IPS-NIHi7 (cell line): Measurements from ENCODE around the gene MAPK4.

Experiments used
- DNase-seq: peaks from one replicate; pipeline ENCODE4 v3.0.0; 2012; ENCODE audit warnings: mixed read lengths; ENCODE audit errors: extremely low spot score

MAPK4 gene

DNA sequence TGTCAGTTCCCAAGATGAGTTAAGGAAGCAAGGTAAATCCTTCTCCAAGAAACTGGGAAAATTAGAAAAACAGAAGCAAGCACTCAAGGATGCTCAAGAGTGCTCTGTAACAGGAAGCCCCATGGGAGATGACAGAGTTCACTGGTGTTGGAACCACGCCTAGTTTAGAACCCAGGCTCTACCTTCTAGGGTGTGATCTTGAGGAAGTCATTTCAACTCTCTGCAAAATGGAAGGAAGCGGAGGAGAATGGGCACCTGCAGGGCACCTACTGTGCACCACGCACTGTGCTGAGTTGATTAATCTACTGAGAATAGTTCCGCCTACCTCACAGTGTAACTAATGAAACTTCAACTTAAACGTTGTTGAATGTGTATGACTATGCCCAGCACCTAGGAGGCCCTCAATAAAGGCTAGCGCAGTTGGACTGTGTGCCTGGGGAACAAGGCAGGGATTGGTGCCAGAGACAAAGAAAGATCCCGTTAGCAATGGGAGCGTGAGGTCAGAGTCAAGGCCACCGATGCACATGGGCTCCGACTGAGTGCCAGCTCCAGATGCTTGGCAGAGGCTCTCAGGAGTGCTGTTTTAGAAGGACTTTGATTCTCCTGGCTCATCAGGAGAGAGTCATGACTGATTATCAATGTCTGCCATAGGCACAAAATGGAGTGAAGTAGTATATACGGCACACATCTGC lies 93.7 kb downstream of the MAPK4 start:
- DNase-seq, result no peak

- DNase-seq, result no peak
These were observed 94.3 kb downstream of the MAPK4 start for GRCh38 chr18:50654211-50654610.

- no peak for DNase-seq
These were observed 95.0 kb downstream of the MAPK4 start for GRCh38 chr18:50654658-50655550.

DNA sequence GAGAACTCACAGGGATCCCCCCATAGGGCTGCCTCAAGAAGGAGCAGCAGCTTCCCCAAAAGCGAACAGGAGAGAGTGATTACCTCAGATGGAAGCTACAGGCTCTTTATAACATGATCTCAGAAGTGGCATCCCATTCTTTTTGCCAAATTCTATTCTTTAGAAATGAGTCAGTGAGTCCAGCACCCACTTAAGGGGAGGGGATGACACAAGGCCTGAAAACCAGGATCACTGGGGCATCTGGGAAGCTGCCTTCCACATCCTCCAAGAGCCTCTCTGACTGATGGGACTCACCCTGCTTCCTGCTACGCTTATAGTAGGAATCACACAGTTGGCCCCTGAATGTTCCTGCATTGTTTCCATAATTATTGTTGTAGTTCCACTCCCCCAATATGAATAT lies 96.5 kb downstream of the MAPK4 start:
- DNase-seq, result no peak

DNA sequence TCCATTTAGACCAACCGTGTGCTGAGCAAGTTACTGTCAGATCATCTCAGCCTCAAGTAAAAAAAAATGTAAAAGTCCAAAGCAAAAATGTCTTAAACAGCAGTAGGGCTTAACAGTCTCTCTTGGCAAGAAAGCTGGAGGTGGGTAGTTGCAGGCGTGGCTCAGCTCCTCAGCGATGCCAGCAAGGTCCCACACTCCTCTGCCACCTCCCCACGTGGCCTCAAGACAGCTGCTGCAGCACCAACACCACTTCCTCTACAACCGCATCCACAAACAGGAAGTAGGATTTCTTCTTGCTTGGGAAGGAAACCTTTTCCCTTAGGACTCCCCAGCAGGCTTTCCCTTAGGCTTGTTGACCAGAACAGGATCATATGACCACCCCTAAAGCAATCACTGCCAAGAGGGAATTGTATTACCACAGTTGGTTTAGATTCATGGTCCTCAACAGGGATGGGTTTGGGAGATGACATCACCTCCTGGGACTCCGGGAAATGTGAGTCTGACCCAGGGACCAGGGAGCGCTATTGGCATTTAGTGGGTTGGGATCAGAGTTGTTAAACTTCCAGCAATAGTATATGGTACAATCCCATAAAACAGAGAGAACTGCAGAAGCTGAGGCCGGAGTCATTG lies 97.1 kb downstream of the MAPK4 start:
- DNase-seq, result no peak

GRCh38 chr18:50658601-50659000 lies 98.7 kb downstream of the MAPK4 start:
- no peak for DNase-seq

DNA sequence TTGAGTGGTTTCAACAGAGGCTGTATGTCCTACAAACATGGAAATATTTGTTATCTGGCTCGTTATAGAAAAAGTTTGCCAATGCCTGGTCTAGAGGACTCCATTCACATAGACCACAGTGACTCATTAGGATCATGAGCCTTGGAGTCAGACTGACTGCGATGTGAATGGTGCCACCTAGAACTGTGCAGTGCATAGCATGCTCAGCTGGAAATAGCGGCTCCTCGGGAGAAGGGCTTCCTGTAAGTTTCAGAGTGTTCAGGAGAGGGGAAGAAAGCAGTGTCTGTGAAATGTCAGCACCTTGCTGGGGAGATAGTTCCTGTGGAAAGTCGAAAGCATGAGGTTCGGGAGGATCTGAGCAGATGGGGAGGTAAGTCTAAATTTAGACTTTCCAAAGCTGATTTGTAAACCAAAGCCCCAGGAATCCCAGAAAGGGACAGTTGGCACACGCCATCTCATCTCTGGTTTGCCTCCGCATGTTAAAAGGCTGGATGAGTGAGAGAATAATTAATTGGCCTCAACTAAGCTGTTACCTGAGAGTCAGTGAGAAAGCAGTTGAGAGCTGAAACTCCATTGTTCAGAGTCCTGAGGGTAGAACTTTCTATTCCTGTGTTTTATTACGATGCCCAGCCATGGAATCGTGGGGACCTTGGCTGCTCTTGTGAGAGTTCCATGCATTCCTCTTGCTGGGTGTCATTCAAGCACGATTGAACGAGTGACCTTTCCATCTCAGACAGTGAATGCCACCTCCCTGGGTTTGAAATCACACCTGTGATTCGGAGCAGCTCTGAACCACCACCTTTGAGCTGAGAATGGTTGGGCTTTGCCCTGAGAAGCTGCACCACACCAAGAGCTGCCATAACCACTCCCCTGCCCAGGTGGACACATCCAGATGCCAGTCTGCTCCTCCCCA lies 99.5 kb downstream of the MAPK4 start:
- no peak for DNase-seq

DNA sequence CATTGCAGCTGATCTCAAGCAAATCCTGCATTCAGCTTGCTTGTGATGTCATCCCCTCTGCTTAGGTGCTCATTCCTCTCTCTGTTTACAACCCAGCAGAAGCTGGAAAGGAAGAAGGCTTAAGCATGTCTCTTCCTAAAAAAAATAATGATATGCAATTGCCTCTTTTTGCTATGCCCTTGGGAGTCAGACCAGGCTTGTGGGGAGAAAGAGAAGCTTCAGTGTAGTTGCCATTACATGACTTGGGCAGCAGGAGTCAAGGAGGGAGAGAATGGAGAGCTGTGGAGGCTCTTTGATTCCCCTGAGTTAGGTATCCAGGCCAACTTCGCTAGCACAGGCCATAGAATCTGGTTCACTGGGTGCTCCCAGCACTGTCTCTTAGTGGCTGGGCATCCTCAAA lies 101.1 kb downstream of the MAPK4 start:
- no peak for DNase-seq

DNA sequence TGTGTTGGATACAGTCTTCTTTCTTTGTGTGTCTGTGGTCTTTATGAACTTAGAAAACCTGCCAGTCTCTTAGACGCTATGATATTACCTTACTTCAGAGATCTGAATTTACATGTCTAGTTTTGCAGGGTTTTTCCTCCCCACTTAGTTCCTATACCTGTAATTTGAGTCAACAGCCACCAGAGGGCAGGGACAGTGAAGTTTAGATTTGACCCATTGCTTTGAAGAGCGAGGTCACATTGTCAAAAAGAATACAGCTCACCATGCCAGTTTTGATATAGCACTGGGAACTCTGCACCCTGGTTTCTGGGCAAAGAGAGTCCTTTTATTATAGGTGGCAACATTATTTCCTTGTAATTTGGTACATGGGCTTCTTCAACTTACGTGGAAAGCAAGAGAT lies 102.3 kb downstream of the MAPK4 start:
- peak; percentile 67 for DNase-seq

GRCh38 chr18:50662775-50663383 lies 103.0 kb downstream of the MAPK4 start:
- DNase-seq, result no peak

DNA sequence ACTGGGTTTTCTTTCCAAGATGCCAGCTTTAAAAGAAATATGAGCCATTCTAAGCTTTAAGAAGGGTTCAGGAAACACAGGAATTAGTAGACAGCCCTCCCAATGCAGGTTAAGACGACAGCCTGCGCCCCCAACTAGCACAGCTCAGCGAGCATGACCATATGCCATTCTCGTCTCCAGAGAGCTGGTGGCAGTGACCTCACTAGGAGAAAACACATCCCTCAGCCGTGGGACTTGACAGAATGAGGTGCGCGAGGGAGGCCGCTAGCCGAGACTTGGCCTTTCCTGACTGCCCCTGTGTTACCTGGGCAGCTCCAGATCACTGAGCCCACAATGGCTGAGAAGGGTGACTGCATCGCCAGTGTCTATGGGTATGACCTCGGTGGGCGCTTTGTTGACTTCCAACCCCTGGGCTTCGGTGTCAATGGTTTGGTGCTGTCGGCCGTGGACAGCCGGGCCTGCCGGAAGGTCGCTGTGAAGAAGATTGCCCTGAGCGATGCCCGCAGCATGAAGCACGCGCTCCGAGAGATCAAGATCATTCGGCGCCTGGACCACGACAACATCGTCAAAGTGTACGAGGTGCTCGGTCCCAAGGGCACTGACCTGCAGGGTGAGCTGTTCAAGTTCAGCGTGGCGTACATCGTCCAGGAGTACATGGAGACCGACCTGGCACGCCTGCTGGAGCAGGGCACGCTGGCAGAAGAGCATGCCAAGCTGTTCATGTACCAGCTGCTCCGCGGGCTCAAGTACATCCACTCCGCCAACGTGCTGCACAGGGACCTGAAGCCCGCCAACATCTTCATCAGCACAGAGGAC lies 103.9 kb downstream of the MAPK4 start:
- no peak for DNase-seq

DNA sequence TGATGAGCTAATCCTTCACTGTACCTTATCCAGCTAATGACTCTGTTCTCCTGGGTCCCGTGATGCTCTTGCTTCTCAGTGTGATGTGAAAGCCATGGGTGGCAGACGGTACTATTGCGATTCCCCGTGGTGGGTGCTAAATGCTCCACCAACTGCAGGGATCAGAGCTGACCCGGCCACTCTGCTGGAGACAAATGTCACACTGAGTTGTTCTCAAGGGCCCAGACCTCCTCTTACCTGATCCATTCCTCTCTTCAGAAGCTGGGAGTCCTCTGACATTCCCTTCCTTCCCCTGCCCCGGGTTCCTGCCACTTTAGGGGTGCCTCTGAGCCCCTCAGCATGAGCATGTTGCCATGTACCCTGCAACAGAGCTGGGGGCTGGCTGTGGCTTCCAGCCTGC lies 105.1 kb downstream of the MAPK4 start:
- no peak for DNase-seq

- no peak for DNase-seq
These were observed 105.6 kb downstream of the MAPK4 start for GRCh38 chr18:50665519-50665918.

DNA sequence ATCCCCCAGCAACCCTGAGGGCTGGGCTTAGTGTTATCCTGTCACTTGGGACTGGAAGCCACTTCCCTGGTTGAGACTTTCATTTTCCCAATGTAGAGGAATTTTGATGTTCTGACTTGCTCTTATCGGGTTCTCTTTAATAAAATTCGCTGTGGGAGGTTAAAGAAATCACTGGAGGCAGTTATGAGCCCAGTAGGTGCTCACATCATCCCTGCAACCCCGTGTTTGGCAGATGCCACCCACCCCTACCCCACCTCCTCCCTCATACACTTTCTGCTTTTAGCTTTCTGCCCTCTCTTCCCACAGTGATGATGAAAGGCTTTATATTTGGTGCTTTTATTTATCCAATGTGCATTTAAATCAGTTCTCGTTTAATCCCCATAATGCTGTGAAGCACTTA lies 106.6 kb downstream of the MAPK4 start:
- DNase-seq, result no peak

DNA sequence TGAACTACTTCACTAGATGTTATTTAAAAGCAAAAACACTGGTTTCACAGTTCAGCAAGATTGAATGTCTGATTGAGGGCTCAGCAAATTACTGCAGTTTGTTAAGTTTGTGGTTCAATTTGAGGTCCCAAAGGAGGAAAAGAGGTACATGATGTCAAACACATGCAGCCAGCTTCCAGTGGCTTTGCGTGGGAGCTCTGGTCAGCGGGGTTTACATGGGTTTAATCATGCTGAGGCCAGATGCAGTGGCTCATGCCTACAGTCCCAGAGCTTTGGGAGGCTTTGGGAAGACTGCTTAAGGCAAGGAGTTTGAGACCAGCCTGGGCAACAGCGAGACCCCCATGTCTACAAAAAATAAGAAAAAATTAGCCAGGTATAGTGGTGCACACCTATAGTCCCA lies 111.5 kb downstream of the MAPK4 start:
- no peak for DNase-seq

GRCh38 chr18:50674307-50674980 lies 114.6 kb downstream of the MAPK4 start:
- DNase-seq, result no peak

- no peak for DNase-seq
These were observed 115.2 kb downstream of the MAPK4 start for GRCh38 chr18:50675043-50675442.

- DNase-seq, result no peak
These were observed 118.8 kb downstream of the MAPK4 start for GRCh38 chr18:50678651-50679050.

DNA sequence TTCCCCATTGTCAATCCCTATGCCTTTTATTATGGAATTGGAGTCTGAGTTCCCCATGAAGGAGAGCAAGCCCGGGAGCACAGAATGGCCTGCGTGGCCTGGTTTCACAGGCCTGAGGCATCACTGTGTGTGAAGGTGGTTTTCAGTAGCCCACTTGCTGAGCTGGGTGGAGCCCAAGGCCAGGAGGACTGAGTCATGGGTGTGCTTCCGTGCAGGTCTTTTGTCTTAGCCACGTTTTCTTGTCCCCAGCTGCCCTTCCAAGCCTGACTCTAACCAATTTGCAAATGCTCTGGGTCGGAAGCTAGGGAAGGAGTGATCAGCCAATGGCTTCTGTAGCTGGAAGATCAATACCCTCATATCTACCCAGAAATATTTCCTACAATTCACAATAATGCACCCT lies 119.2 kb downstream of the MAPK4 start:
- no peak for DNase-seq

GRCh38 chr18:50679656-50680055 lies 119.8 kb downstream of the MAPK4 start:
- no peak for DNase-seq
